PC-3 (cell line): ENCODE measurements around the gene PEX5L. TPM values are rescaled to one million over a fixed set of nuclear protein-coding genes. Genes with fewer than 3 reads are reported as not detected.

Experiments
- ATAC-seq: fragments of 200-7000 bp; cut with Tn5 transposase; 2 replicates; pipeline ENCODE4 v1.9.1; 2020; ENCODE audit warnings: mild to moderate bottlenecking, moderate library complexity
- BruUV-seq: library from RNA; stranded (reverse); fragments of 400-500 nt; replicated peaks from 2 replicates; lab custom pipeline; 2021; lab: Mats Ljungman, UMichigan
- CTCF ChIA-PET: fragments of 300-600 bp; sonication (Branson Sonifier 250); formaldehyde crosslinking; loops from one replicate; lab custom pipeline; 2022; ENCODE audit warnings: antibody characterized with exemption; lab: Charles Lee
- POLR2A ChIA-PET: fragments of 300-600 bp; sonication (Branson Sonifier 250); formaldehyde crosslinking; loops from one replicate; lab custom pipeline; 2022; ENCODE audit warnings: antibody characterized with exemption; ENCODE audit not compliant: unreplicated experiment; lab: Charles Lee
- DNase-seq: peaks from one replicate; pipeline ENCODE4 v3.0.0-alpha.2; 2015
- H2AFZ ChIP-seq: fragments of 300-600 bp; sonication (generic); 2 replicates; pipeline ENCODE4 v1.6.0; 2016; ENCODE audit warnings: antibody characterized with exemption, low read length
- H3F3A ChIP-seq: fragments of 300-600 bp; sonication (generic); one replicate; pipeline ENCODE4 v1.6.0; 2017; ENCODE audit warnings: antibody characterized with exemption, low read length, control low read depth, mild to moderate bottlenecking; ENCODE audit not compliant: unreplicated experiment
- H3K27ac ChIP-seq: fragments of 300-600 bp; sonication (generic); 2 replicates; pipeline ENCODE4 v1.5.1; 2016; ENCODE audit warnings: mild to moderate bottlenecking, low read length
- H3K27me3 ChIP-seq: fragments of 300-600 bp; sonication (generic); 2 replicates; pipeline ENCODE4 v1.6.1; 2016; ENCODE audit warnings: low read length, mixed read lengths
- H3K36me3 ChIP-seq: fragments of 300-600 bp; sonication (generic); 2 replicates; pipeline ENCODE4 v1.6.1; 2016; ENCODE audit warnings: low read depth, mixed run types, low read length, mixed read lengths
- H3K4me1 ChIP-seq: fragments of 300-600 bp; sonication (generic); 2 replicates; pipeline ENCODE4 v1.5.1; 2016; ENCODE audit warnings: low read length; ENCODE audit not compliant: insufficient read depth
- H3K4me2 ChIP-seq: fragments of 300-600 bp; sonication (generic); 2 replicates; pipeline ENCODE4 v1.6.0; 2016; ENCODE audit warnings: low read length
- H3K4me3 ChIP-seq: fragments of 300-600 bp; sonication (generic); 2 replicates; pipeline ENCODE4 v1.5.1; 2016; ENCODE audit warnings: mild to moderate bottlenecking, low read length, mixed read lengths
- H3K79me2 ChIP-seq: fragments of 300-600 bp; sonication (generic); 2 replicates; pipeline ENCODE4 v1.6.1; 2017; ENCODE audit warnings: low read length, mixed read lengths
- H3K9ac ChIP-seq: fragments of 300-600 bp; sonication (generic); 2 replicates; pipeline ENCODE4 v1.6.0; 2016; ENCODE audit warnings: mild to moderate bottlenecking, low read length
- H3K9me2 ChIP-seq: fragments of 300-600 bp; sonication (generic); replicated peaks from 2 replicates; pipeline ENCODE4 v1.6.1; 2016; ENCODE audit warnings: mixed run types, low read length, mixed read lengths
- H3K9me3 ChIP-seq: fragments of 300-600 bp; sonication (generic); 2 replicates; pipeline ENCODE4 v1.6.1; 2016; ENCODE audit warnings: low read length, mixed read lengths
- H4K20me1 ChIP-seq: fragments of 300-600 bp; sonication (generic); 2 replicates; pipeline ENCODE4 v1.6.1; 2016; ENCODE audit warnings: low read length, mixed read lengths
- EZH2 ChIP-seq: fragments of 300-600 bp; sonication (generic); IDR thresholded peaks from one replicate; pipeline ENCODE4 v1.6.1; 2017; ENCODE audit warnings: antibody characterized with exemption, mild to moderate bottlenecking, low read length; ENCODE audit not compliant: unreplicated experiment
- EZH2phosphoT487 ChIP-seq: fragments of 300-600 bp; sonication (generic); IDR thresholded peaks from 2 replicates; pipeline ENCODE4 v1.6.1; 2018; ENCODE audit warnings: mild to moderate bottlenecking, antibody characterized with exemption, low read length, borderline replicate concordance
- intact Hi-C: fragments of 100-400 bp; cut with micrococcal nuclease; formaldehyde crosslinking; loops from 2 replicates; pipeline ENCODE4 v1.9.0; 2023
- total RNA-seq: library from RNA; depleted of rRNA; stranded (reverse); fragments of >200 nt; gene quantifications from 2 replicates; pipeline ENCODE4 v1.2.3, GENCODE V29; 2014
- TF ChIP-seq, protein P1 (sequence below): fragments of 300-600 bp; sonication (generic); conservative IDR thresholded peaks from 2 replicates; pipeline ENCODE4 v1.5.1; 2017; ENCODE audit warnings: antibody characterized with exemption, low read depth, mild to moderate bottlenecking, low read length

Gene PEX5L
- total RNA-seq, 1 experiment from 2014 or later: 0.69 TPM

DNA sequence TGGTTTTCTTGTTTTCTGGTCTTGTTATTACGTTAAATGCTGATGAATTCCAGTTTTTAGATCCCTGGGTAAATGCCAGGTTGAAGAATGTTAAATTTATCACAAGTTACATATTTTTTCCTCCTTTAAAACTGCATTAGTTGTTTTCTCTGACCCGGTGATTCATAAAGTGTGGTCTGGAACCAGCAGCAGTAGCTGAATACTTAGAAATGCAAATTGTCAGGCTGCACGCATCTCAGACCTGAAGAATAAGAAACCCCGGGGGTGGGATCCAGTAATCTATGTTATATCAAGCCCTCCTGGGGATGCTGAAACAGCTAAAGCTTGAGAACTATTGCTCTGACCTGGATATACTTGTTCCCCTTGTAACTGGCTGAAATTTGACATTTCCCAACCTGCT is 69.1 kb downstream of the PEX5L start:
- ATAC-seq (no peak), DNase-seq (no peak)
- Histone ChIP-seq H3K9me2 (no peaks in the 10 kb centered on the region), H3F3A (no peaks in the 10 kb centered on the region), H3K9me3 (no peaks in the 10 kb centered on the region), H4K20me1 (no peaks in the 10 kb centered on the region), H3K4me2 (no peak overlapping the region), H2AFZ (no peak overlapping the region), H3K79me2 (no peaks in the 10 kb centered on the region), H3K4me3 (no peak overlapping the region), H3K27ac (no peak overlapping the region), H3K27me3 (no peaks in the 10 kb centered on the region), H3K9ac (no peak overlapping the region), H3K4me1 (peaks cover 19% of the 10 kb centered on the region), H3K36me3 (no peaks in the 10 kb centered on the region)
- no TSS peak for BruUV-seq
- intact Hi-C loops: no loop called here
- ChIA-PET CTCF (no interaction called here), POLR2A (interaction anchor here (0.8 kb wide), 1 partner anchor 36 kb away, joined by 8 read pairs; no protein-coding TSS in a partner anchor)
- TF ChIP-seq EZH2phosphoT487 (no peak), EZH2 (no peak)
- TF ChIP-seq, protein P1, sequence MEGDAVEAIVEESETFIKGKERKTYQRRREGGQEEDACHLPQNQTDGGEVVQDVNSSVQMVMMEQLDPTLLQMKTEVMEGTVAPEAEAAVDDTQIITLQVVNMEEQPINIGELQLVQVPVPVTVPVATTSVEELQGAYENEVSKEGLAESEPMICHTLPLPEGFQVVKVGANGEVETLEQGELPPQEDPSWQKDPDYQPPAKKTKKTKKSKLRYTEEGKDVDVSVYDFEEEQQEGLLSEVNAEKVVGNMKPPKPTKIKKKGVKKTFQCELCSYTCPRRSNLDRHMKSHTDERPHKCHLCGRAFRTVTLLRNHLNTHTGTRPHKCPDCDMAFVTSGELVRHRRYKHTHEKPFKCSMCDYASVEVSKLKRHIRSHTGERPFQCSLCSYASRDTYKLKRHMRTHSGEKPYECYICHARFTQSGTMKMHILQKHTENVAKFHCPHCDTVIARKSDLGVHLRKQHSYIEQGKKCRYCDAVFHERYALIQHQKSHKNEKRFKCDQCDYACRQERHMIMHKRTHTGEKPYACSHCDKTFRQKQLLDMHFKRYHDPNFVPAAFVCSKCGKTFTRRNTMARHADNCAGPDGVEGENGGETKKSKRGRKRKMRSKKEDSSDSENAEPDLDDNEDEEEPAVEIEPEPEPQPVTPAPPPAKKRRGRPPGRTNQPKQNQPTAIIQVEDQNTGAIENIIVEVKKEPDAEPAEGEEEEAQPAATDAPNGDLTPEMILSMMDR: no peak

DNA sequence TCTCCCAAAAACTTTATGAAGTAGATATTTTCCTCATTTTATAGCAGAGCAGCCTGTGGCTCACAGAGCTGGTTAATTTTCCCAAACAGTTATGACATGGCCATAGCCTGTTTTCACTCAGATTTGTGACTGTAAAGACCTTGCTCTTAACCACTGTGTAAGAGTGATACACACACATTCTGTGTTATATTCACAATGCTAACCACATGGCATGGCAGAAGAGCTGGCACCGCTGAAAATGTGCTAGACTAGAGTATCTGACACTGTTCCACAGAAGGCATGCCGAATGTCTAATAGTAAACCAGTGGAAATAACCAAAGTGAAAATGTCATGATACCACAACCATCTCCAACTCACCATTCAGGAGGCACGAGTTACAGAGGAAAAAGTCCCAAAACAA is 71.8 kb downstream of the PEX5L start:
- ATAC-seq (no peak), DNase-seq (no peak)
- POLR2A ChIA-PET: no interaction called here
- TF ChIP-seq, protein P1: no peak
- TF ChIP-seq EZH2phosphoT487 (no peak), EZH2 (no peak)
- Histone ChIP-seq H3K4me3 (no peak overlapping the region), H3K9me2 (no peaks in the 10 kb centered on the region), H3K27me3 (no peaks in the 10 kb centered on the region), H4K20me1 (no peaks in the 10 kb centered on the region), H3K4me1 (peaks cover 14% of the 10 kb centered on the region), H3F3A (no peaks in the 10 kb centered on the region), H3K79me2 (no peaks in the 10 kb centered on the region), H3K36me3 (no peaks in the 10 kb centered on the region), H3K9ac (no peak overlapping the region), H3K27ac (no peak overlapping the region), H3K9me3 (no peaks in the 10 kb centered on the region), H3K4me2 (no peak overlapping the region), H2AFZ (no peak overlapping the region)
- intact Hi-C loops: no loop called here
- no TSS peak for BruUV-seq
- CTCF ChIA-PET: no interaction called here

DNA sequence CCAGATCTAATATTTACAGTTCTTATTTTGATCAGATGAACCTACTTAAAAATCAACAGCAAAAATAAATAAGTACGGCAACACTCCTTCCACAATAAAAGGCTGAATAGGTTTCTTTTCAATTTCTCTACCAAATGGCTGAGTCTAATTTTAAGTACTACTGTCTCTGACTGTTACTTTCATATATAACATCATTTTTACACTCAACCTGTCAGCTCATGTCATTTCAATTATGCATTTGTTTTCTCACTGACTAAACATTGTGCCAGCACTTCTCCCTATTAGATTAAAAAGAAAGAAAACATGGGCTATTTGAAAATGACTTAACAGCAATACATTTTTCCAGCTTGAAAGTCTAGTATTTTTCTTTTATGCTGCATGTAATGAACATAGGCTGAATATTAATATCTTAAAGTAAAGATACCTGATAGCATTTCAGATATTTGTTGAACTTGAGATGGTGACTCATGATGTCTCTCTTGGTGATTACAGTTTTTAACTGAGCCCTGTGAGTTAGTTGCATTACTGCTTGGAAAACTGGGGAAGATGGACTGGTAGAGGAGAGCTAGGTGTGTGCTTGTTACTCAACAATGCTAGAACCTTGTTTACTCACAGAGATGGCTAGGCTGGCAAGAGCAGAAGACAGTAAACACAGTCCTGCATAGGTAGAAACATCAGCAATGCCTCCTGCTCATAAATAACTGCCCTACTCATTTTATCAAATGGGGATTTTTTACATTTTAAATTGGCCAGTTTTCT is 73.9 kb downstream of the PEX5L start:
- Histone ChIP-seq H3K36me3 (no peaks in the 10 kb centered on the region), H4K20me1 (no peaks in the 10 kb centered on the region), H3K9ac (no peak overlapping the region), H3K27ac (no peak overlapping the region), H3K4me2 (no peak overlapping the region), H3K4me3 (no peak overlapping the region), H3K79me2 (no peaks in the 10 kb centered on the region), H3K27me3 (no peaks in the 10 kb centered on the region), H3K4me1 (peaks cover 11% of the 10 kb centered on the region), H3K9me3 (no peaks in the 10 kb centered on the region), H2AFZ (no peak overlapping the region), H3K9me2 (no peaks in the 10 kb centered on the region), H3F3A (no peaks in the 10 kb centered on the region)
- intact Hi-C loops: no loop called here
- no TSS peak for BruUV-seq
- DNase-seq (peak; percentile 45), ATAC-seq (peak; percentile 83)
- ChIA-PET POLR2A (no interaction called here), CTCF (no interaction called here)
- TF ChIP-seq, protein P1: no peak
- TF ChIP-seq EZH2phosphoT487: no peak
- TF ChIP-seq EZH2: no peak
